ENCODE measurements around the gene ITPR3.

The ITPR3 gene

DNA sequence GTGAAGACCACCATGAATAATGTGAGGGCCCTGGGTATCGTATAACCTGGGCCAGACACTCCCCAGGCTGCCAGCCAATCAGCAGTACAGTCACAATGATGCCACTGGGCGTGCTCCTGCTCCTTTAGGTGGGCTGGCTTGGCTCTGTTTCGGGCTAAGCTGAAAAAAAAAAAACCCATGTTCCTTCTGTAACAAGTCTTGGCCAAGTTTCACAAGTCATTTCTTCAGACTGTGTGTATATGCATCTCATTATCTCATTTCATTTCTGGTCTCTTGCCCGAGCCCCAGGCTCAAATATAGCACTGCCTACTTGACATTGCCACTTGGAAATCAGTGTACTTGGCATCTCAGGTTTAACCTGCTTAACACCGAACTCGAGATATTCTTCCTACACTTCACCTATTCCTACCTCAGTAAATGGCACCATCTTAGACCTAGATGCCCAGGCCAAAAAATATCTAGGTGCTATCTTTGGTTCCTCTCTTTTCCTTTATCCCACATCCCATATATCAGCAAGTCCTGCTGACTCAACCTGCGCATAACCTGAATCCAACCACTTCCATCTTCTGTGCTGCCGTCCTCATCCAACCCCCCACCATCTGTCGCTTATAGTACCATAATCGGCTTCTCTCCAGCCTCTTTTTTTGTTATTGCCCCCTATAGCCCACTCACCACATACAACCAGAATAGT is 88.6 kb downstream of the ITPR3 start:
- Histone ChIP-seq H3K36me3 (peaks cover 18% of the 10 kb centered on the region), H3K27me3 (peaks cover 23% of the 10 kb centered on the region), H3K4me1 (peaks cover 76% of the 10 kb centered on the region), H4K20me1 (peaks cover 53% of the 10 kb centered on the region), H3K4me2 (peak overlapping the region; percentile 94), H3K4me3 (no peak overlapping the region), H3K27ac (no peak overlapping the region), H3K9ac (no peak overlapping the region), H3K9me3 (no peaks in the 10 kb centered on the region)
- TF ChIP-seq Cebpa-rat (IDR thresholded peaks at IDR 0.05): no peak

DNA sequence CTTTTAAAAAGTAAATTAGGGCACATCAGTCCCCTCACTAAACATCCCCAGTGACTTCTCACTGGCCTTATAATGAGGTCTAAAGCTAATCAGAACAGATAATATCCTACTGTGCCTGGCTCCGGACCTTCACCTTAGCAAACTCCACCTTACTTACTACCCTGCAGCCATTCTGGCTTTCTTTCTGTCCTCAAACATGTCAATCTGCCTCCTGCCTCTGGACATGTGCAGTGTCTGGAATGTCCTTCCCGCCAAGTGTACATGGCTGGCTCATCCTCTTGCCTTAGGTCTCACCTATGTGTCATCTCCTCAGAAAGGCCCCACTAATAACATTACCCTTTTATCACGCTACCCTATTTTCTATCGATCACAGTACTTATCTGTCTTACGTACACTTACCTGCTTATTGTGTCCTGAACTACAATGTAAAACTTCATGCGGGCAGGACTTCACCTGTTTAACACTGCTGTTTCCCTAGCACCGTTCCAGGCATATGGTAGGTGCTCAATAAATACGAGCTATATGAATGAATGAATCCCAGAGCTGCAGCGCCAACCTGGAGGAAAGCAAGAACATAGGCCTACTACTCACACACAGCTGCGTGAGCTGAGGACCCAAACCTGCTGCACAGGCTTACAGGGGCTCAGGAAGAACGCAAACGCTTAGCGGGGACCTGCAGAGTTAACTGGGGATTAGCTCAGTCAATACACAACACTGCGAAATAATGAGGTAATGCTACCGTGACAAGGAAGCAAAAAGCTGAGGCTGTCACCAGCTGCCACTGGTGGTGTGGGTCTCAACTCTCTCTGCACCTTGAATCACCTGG is 89.4 kb downstream of the ITPR3 start:
- H3K9me3 ChIP-seq: no peaks in the 10 kb centered on the region
- H3K9ac ChIP-seq: peak overlapping the region; percentile 88
- peaks cover 80% of the 10 kb centered on the region for H3K4me1 ChIP-seq
- H3K36me3 ChIP-seq: peaks cover 18% of the 10 kb centered on the region
- peaks cover 19% of the 10 kb centered on the region for H3K27me3 ChIP-seq
- peaks cover 46% of the 10 kb centered on the region for H4K20me1 ChIP-seq
- no peak for TF ChIP-seq Cebpa-rat (IDR thresholded peaks at IDR 0.05)
- H3K4me3 ChIP-seq: peak overlapping the region; percentile 68
- H3K4me2 ChIP-seq: peak overlapping the region; percentile 94
- H3K27ac ChIP-seq: peak overlapping the region; percentile 94

DNA sequence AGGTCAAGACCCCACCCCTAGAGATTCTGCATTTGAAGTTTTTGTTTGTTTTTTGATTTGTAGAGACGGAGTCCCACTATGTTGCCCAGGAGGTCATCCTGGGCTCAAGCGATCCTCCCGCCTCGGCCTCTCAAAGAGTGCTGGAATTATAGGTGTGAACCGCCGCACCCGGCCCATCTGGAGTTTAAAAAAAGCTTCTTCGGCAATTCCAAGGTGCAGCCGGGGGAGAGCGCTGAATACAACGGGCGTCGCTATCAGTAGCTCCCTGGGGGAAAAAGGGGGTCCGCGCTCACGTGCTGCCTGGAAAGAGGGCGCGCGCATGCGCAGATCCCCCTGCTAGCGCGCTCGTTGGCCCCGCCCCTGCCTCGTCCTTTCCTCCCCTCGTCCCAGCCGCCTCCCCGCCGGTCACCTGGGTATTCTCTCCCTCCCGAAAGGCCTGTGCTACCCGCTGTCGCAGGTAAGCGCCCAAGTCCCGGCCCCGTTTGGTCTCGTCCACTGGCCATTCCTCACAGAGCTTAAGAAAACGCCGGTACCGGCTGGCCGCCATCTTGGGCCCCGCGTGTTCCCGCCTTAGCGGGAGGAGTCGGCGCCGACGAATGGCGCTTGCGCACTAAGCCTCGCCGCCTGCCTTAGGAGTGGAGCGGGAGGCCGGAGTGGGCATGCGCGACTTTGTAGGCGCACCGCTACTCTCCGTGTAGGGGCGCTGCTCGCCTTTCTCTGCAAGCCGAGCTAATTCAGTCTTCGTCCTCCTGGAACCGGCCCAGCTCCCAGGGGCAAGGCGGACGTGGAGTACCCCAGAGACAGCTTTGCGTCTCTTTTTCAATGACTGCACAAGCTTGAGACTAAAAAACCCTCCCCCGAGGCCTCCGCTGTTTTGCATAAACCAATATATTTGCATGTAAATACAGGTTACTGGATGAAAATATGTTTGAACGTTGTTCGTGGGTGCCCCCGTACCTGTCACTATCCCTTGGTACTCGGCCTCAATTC is 90.3 kb downstream of the ITPR3 start, which contains the start of gene UQCC2:
TSS of gene UQCC2 (minus strand) at position 561 of the 990 bp plus-strand sequence. CDS start at position 547, 14 bp downstream.
- peaks cover 74% of the 10 kb centered on the region for H3K4me1 ChIP-seq
- H3K27ac ChIP-seq: peak within 1 kb of the TSS; percentile 94
- peak within 1 kb of the TSS; percentile 94 for H3K4me2 ChIP-seq

DNA sequence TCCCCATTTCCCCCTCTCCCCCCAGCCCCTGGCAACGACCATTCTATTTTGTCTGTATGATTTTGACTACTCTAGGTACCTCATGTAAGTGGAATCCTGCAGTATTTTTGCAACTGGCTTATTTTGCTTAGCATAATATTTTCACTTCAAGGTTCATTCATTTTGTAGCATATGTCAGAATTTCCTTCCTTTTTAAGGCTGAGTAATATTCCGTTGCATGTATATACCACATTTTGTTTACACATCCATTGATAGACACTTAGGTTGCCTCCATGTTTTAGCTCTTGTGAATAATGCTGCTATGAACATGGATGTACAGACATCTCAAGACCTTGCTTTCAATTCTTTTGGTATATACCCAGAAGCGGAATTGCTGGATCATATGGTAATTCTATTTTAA is 91.8 kb downstream of the ITPR3 start:
- peaks cover 18% of the 10 kb centered on the region for H3K36me3 ChIP-seq
- H3K9ac ChIP-seq: no peak overlapping the region
- H3K4me1 ChIP-seq: peaks cover 59% of the 10 kb centered on the region
- H4K20me1 ChIP-seq: peaks cover 22% of the 10 kb centered on the region
- H3K9me3 ChIP-seq: no peaks in the 10 kb centered on the region
- H3K27ac ChIP-seq: no peak overlapping the region
- no peak overlapping the region for H3K4me2 ChIP-seq
- no peak for TF ChIP-seq Cebpa-rat (IDR thresholded peaks at IDR 0.05)
- no peaks in the 10 kb centered on the region for H3K27me3 ChIP-seq
- no peak overlapping the region for H3K4me3 ChIP-seq

More for the DNA sequence above, 90.3 kb downstream of the ITPR3 start, which contains the start of gene UQCC2:
- Histone ChIP-seq H3K27me3 (peaks cover 10% of the 10 kb centered on the region), H4K20me1 (peaks cover 36% of the 10 kb centered on the region), H3K4me3 (peak within 1 kb of the TSS; percentile 68), H3K36me3 (peaks cover 18% of the 10 kb centered on the region), H3K9ac (peak within 1 kb of the TSS; percentile 88), H3K9me3 (no peaks in the 10 kb centered on the region)
- TF ChIP-seq Cebpa-rat (IDR thresholded peaks at IDR 0.05): no peak

DNA sequence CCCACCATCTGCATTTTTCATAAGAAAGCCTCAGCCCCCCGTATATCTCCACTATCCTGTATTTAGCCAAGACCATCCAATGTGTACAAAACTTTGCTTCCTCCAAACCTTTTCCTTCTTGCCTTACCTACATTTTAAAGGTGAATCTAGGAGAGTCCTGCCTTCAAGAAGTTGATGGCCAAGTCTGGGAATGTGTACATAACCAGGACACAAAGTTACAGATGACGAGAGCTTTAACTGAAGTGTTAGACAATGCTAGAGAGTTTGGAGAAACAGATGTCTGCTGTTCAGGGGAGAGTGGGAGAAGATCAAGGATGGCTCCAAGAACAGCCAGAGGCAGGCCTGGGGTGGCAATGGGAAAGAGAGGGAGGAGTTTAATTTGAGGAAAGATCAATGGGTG is 92.7 kb downstream of the ITPR3 start:
- peak overlapping the region; percentile 64 for H3K4me2 ChIP-seq
- no peak for TF ChIP-seq Cebpa-rat (IDR thresholded peaks at IDR 0.05)
- no peak overlapping the region for H3K4me3 ChIP-seq
- no peak overlapping the region for H3K9ac ChIP-seq
- H4K20me1 ChIP-seq: peaks cover 13% of the 10 kb centered on the region
- H3K4me1 ChIP-seq: peaks cover 57% of the 10 kb centered on the region
- no peaks in the 10 kb centered on the region for H3K9me3 ChIP-seq
- no peak overlapping the region for H3K27ac ChIP-seq
- peaks cover 15% of the 10 kb centered on the region for H3K36me3 ChIP-seq
- H3K27me3 ChIP-seq: no peaks in the 10 kb centered on the region

DNA sequence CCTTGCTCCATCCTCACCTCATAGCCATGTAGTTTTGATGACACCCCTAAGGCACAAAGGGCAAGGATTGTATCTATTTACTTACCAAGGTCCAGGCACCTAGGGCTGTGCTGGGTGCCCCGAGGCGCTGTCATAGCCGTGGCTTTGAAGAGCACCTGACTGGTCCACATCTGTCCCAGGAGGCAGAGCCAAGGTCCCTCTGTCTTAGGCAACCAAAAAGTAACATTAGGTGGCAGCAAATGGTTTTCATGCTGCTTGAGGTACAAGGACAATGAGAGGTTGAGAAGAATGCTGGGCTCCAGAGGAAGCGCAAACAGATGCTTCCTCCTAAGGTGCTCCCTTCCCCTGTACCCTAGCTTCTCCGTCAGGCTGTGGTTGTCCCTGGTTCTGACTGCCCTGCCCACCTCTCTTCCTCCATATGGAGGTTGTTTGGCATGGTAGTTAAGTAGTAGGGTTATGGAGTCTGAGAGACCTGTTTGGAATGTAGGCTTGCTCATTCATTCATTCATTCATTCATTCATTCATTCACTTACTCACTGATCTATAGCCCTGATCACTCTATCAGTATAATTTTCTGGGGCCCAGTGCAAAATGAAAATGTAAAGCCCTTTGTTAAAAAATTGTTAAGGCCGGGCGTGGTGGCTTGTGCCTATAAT is 93.4 kb downstream of the ITPR3 start:
- Histone ChIP-seq H3K4me2 (peak overlapping the region; percentile 64), H3K9me3 (no peaks in the 10 kb centered on the region), H4K20me1 (peaks cover 6% of the 10 kb centered on the region; the same call in 1 of the 2 replicates), H3K9ac (no peak overlapping the region), H3K36me3 (peaks cover 8% of the 10 kb centered on the region; the same call in 1 of the 2 replicates), H3K4me3 (no peak overlapping the region), H3K27me3 (no peaks in the 10 kb centered on the region), H3K27ac (no peak overlapping the region), H3K4me1 (peaks cover 50% of the 10 kb centered on the region)
- TF ChIP-seq Cebpa-rat (IDR thresholded peaks at IDR 0.05): no peak

DNA sequence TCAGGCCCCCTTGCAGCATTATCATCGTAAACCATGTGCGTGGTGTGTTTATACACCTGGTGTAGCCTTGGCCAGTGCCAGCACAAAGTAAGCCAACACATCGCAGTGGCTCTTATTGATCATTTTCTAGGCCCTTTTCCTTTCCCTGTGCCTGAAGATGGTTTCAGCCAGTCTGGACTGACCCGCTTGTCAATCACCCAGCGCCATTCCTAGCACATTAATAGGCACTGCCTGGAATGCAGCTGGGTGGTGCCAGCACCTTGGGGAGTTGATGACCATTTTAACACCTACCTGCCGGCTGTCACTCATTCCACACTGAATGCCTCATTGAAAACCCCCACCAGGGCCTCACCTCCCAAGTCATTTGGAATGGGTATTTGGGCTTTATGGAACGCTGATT is 95.3 kb downstream of the ITPR3 start:
- H4K20me1 ChIP-seq: 0 out of 2 replicates have a peak, but pooled peaks cover 4% of the 10 kb centered on the region
- no peak overlapping the region for H3K4me2 ChIP-seq
- H3K27me3 ChIP-seq: no peaks in the 10 kb centered on the region
- peaks cover 33% of the 10 kb centered on the region for H3K4me1 ChIP-seq
- no peak overlapping the region for H3K4me3 ChIP-seq
- no peak overlapping the region for H3K9ac ChIP-seq
- H3K36me3 ChIP-seq: no peaks in the 10 kb centered on the region
- no peak overlapping the region for H3K27ac ChIP-seq
- no peaks in the 10 kb centered on the region for H3K9me3 ChIP-seq
- no peak for TF ChIP-seq Cebpa-rat (IDR thresholded peaks at IDR 0.05)

DNA sequence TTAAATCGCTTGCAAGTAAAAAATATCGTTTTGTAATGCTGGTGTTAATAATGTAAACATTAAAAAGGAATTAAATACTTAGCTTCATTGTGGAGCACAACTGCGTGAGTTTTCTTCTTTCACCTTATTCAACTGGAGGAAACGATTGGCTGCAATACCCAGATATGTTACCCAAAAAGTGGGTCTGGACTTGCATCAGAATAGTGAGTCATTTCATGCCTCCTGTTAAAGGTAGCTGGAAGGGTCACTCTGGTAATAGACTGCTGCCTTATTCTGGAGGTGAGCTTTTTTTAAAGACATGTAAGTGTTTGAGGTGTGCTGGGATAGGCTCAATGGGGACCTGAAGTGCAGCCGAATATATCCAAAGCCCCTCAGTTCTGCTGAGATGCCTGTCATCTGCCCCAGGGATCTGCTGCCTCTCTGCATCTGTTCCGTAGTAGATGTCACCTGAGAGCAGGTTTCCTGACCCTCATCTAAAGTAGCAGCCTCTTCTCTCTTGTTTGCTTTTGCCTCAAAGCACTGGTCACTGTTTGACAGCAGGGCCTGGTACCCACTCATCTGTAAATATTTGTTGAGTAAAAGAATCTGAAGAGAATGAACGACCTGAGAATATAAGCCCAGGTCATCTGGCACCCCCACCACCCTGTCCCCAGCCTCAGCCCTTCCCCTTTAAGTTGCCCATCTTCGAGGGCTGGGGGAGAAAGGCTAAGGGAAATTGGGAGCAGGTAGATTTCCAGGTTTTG is 95.9 kb downstream of the ITPR3 start:
- no peak overlapping the region for H3K27ac ChIP-seq
- no peaks in the 10 kb centered on the region for H3K27me3 ChIP-seq
- H3K36me3 ChIP-seq: no peaks in the 10 kb centered on the region
- no peaks in the 10 kb centered on the region for H3K9me3 ChIP-seq
- H3K4me1 ChIP-seq: peaks cover 30% of the 10 kb centered on the region
- H4K20me1 ChIP-seq: 0 out of 2 replicates have a peak, but pooled peaks cover 4% of the 10 kb centered on the region
- no peak overlapping the region for H3K4me3 ChIP-seq
- no peak overlapping the region for H3K4me2 ChIP-seq
- no peak for TF ChIP-seq Cebpa-rat (IDR thresholded peaks at IDR 0.05)
- no peak overlapping the region for H3K9ac ChIP-seq

All from BLaER1 (cell line).